Suppressor macrophage treated with lipopolysaccharide for 1 hour (primary cell): ENCODE data around the gene ACOT4.
"Not testable (repeated sequence)": the region's sequence is repeated elsewhere in the genome, so short reads cannot be mapped to it uniquely, and the experiment has no call there.

Experiments used
- DNase-seq, 3 donors: peaks; one replicate each; pipeline ENCODE4 v3.0.0-alpha.2; 2020 to 2022

ACOT4 gene, protein sequence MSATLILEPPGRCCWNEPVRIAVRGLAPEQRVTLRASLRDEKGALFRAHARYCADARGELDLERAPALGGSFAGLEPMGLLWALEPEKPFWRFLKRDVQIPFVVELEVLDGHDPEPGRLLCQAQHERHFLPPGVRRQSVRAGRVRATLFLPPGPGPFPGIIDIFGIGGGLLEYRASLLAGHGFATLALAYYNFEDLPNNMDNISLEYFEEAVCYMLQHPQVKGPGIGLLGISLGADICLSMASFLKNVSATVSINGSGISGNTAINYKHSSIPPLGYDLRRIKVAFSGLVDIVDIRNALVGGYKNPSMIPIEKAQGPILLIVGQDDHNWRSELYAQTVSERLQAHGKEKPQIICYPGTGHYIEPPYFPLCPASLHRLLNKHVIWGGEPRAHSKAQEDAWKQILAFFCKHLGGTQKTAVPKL

DNA sequence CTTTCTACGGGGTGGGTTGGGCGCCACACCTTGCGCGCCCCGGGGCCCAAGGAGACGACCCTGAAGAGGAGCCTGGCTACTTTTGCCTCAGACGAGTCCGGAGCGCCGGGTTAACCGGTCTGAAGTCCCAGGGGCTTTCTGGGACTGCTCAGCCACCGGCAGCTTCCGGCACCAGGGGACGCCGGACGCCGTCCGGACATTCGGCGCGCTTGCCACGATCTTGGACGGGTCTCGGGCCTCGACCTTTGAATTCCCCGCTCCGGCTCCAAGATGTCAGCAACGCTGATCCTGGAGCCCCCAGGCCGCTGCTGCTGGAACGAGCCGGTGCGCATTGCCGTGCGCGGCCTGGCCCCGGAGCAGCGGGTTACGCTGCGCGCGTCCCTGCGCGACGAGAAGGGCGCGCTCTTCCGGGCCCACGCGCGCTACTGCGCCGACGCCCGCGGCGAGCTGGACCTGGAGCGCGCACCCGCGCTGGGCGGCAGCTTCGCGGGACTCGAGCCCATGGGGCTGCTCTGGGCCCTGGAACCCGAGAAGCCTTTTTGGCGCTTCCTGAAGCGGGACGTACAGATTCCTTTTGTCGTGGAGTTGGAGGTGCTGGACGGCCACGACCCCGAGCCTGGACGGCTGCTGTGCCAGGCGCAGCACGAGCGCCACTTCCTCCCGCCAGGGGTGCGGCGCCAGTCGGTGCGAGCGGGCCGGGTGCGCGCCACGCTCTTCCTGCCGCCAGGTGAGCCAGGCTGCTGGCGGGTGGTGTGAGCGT lies at the start of gene ACOT4:
Gene ACOT4, plus strand, starts transcription at position 184 of the 760 bp plus-strand sequence. Its CDS starts 87 bp downstream, at position 271.
- peak; percentile 49 to 76 (median 54) for DNase-seq

DNA sequence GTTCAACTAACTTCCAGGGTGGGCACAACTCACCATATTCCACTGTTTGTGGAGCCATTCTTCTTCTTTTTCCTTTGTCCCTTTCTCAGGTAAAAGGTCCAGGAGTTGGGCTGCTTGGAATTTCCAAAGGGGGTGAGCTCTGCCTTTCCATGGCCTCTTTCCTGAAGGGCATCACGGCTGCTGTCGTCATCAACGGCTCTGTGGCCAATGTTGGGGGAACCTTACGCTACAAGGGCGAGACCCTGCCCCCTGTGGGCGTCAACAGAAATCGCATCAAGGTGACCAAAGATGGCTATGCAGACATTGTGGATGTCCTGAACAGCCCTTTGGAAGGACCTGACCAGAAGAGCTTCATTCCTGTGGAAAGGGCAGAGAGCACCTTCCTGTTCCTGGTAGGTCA lies 48.7 kb upstream of the ACOT4 start:
- not testable (repeated sequence) for DNase-seq

DNA sequence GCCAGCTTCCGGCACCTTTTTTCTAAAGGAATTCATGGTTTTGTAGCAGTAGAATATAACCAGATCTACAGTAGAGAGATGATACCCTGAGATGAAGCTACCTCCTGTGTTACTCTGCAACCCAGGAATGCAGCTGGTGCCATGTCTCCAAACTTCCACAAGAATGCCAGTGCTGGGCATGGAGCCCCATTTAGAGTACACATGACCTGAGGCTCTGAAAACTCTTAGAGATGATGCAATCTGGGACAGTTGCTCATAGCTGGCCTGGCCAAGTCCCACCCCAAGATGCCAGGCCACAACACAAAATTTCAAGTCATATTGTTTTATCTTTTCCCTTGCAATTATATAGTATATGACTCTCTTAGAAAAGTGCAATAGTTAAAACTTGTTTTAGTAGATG lies 46.3 kb upstream of the ACOT4 start:
- not testable (repeated sequence) for DNase-seq

DNA sequence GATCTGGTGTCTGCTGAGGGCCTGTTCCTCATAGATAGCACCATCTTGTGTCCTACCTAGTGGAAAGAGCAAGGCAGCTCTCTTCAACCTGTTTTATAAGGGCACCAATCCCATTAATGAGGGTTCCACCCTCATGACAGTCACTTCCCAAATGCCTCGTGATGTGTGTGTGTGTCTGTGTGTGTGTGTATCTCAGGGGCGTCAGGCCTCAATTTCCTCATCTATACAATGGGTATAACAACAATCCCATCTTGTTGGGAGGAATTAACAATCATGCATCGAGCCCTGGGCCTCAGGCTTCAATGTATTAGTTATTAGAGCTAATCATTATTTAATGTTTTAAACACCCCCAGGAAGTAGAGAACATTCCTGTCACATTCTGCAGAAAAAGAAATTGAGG lies 42.6 kb upstream of the ACOT4 start:
- DNase-seq = not testable (repeated sequence)

DNA sequence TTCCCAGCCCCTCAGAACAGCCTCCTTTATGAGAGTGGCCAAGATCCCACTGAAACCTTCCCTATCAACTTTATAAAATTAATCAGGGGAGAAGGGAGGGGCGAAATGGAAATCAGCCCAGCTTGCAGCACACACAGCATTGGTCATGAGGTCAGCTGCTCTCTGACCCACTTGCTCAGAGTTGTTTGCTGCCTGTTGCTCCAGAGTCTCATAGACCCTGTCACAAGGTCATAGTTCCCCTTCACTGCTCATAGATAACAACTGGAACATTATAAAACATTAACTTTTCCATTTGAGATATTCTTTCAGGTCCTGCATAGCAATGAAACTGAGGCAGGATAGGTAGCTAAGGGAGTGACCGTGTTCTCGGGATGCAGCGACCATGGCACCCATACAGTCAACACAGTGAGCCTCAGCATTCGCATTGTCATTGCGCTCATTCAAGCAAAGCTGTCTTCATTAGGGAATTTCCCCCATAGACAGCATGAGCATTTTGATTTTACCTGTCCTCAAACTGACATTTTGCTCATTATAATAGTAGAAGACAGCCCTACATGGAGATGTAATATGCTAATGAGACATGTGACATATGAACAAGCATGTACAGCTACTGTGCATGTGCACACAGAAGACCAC lies 41.7 kb upstream of the ACOT4 start:
- peak in 2 of 3 donors; percentile 17 to 26 for DNase-seq

DNA sequence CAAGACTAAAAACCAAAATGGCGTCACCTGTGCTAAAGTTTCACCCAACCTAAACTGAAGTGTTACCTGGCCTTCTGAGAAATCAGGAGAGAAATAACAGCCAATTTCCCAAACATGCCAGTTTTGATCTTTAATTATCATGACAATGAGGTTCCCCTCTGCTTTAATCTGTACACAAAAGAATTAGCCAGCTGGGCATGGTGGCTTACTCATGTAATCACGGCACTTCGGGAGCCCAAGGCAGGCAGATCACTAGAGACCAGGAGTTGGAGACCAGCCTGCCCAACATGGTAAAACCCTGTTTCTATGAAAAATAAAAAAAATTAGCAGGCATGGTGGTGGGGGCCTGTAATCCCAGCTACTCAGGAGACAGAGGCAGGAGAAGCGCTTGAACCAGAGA lies 37.8 kb upstream of the ACOT4 start:
- DNase-seq = no peak

DNA sequence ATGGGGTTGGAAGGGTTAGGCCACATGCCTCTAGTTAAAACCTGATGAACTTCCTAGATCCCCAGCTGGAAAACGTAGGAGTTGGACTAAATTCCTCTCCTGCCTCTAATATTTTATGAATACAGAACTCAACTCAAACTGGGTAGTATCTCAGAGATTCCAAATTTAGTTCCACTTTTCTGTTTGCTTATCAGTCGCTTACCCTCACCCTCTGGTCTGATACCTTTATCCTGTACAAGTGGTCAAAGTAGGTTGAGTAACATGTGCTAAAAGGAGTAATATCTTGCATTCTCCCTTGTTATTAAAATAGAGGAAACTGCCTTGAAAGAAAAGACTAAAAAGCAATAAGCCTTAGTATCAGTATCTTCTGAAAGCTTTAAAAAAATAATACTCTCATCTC lies 34.5 kb upstream of the ACOT4 start:
- DNase-seq = not testable (repeated sequence)

DNA sequence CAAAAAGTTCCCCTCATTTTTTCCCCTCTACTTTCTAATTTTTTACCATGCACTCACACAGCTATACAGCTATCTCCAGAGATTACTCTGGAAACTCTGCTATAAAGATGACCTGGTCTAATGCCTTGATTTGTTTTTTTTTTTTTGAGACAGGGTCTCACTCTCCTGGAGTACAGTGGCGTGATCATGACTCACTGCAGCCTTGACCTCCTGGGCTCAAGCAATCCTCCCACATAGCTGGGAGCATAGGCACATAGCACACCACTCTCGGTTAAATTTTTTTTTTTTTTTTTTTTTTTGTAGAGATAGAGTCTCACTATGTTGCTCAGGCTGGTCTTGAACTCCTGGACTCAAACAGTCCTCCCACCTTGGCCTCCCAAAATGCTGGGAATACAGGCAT lies 33.4 kb upstream of the ACOT4 start:
- not testable (repeated sequence) for DNase-seq

DNA sequence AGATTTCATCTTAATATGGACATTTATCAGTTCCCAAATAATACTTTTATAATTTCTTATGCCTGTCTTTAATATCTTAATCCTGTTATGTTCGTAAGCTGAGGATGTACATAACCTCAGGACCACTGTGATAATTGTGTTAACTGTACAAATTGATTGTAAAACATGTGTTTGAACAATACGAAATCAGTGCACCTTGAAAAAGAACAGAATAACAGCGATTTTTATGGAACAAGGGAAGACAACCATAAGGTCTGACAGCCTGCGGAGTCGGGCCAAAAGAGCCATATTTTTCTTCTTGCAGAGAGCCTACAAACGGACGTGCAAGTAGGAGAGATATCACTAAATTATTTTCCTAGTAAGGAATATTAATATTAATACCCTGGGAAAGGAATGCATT lies 29.4 kb upstream of the ACOT4 start:
- not testable (repeated sequence) for DNase-seq

DNA sequence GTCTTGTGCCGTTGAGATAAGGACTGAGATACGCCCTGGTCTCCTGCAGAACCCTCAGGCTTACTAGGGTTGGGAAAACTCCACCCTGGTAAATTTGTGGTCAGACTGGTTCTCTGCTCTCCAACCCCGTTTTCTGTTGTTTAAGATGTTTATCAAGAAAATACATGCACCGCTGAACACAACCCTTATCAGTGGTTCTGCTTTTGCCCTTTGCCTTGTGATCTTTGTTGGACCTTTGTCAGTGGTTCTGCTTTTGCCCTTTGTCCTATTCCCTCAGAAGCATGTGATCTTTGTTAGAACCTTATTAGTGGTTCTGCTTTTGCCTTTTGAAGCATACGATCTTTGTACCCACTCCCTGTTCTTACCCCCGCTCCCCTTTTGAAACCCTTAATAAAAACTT lies 29.0 kb upstream of the ACOT4 start:
- peak in 1 of 3 donors; percentile 5 for DNase-seq

DNA sequence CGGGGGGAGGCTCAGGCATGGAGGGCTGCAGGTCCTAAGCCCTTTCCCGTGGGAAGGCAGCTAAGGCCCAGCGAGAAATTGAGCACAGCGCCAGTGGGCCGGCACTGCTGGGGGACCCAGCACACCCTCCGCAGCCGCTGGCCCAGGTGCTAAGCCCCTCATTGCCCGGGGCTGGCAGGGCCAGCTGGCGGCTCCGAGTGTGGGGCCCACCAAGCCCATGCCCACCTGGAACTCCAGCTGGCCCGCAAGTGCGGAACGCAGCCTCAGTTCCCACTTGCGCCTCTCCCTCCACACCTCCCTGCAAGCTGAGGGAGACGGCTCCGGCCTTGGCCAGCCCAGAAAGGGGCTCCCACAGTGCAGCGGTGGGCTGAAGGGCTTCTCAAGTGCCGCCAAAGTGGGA lies 25.2 kb upstream of the ACOT4 start:
- DNase-seq = not testable (repeated sequence)

DNA sequence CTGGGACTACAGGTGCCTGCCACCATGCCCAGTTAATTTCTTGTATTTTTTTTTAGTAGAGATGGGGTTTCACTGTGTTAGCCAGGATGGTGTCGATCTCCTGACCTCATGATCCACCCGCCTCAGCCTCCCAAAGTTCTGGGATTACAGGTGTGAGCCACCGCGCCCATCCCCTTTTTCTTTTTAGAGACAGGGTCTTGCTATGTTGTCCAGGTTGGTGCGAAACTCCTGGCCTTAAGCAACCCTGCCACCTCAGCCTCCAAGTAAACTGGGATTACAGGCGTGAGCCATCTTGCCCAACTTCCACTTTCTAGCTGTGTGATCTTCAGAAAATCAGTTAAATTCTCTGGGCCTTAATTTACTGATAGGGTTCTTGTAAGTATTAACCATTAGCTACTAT lies 24.7 kb upstream of the ACOT4 start:
- not testable (repeated sequence) for DNase-seq

DNA sequence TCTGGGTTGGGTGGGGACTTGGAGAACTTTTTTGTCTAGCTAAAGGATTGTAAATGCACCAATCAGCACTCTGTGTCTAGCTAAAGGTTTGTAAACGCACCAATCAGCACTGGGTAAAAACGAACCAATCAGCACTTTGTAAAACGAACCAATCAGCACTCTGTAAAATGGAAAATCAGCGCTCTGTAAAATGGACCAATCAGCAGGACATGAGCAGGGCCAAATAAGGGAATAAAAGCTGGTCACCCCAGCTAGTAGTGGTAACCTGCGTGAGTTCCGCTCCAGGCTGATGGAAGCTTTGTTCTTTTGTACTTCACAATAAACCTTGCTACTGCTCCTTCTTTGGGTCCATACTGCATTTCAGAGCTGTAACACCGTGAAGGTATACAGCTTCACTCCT lies 24.3 kb upstream of the ACOT4 start:
- no peak for DNase-seq

DNA sequence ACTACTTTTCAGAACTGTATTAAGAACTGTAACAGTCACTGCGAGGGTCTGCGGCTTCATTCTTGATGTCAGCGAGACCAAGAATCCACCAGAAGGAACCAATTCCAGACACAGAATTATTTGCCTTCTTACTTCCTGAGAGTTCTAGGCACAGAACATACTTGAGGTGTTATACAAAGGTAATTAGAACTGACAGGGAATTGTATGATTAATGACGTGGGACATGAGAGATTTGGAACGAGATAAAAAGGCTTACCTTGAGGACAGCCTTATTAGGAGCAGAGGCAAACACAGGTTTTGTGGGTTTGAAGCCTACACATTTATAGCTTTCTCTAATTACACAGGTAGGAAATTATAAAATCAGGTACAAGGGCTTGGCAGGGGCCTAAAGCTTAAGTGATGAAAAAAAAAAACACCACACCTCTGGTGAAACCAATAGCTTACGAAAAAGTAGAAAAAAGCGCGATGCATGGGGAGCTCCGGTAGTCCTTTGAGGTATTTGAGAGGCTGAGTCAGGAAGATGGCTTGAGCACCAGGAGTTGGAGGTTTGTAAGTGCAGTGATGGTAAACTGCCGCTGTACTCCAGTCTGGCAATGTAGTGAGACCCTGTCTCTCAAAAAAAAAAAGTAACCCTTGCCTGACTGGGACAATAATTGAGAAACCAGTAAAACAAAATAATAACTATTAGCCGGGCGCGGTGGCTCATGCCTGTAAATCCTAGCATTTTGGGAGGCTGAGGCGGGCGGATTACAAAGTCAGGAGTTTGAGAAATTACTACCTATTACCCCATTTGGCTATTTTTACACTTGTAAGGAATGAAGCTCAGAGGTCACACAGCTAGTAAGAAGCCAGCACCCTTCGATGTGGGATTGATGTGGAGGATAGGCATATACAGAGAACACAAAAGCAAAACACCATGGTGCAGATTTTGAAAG lies 23.5 kb upstream of the ACOT4 start:
- DNase-seq = no peak

DNA sequence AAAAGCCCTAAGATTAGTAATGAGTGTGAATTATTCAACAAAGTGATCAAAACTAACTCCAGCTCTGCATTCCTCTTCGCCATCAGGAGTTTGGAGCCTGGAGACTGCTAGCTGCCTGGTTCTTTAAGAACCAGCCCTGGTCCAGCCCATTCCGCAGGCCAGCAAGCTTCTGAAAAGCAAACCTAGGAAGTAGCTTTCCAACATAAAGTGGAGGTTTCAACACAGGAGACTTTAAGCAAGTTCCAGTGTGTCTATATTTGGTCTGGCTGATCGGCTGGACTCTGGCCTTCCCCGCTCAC lies 22.8 kb upstream of the ACOT4 start:
- not testable (repeated sequence) for DNase-seq

DNA sequence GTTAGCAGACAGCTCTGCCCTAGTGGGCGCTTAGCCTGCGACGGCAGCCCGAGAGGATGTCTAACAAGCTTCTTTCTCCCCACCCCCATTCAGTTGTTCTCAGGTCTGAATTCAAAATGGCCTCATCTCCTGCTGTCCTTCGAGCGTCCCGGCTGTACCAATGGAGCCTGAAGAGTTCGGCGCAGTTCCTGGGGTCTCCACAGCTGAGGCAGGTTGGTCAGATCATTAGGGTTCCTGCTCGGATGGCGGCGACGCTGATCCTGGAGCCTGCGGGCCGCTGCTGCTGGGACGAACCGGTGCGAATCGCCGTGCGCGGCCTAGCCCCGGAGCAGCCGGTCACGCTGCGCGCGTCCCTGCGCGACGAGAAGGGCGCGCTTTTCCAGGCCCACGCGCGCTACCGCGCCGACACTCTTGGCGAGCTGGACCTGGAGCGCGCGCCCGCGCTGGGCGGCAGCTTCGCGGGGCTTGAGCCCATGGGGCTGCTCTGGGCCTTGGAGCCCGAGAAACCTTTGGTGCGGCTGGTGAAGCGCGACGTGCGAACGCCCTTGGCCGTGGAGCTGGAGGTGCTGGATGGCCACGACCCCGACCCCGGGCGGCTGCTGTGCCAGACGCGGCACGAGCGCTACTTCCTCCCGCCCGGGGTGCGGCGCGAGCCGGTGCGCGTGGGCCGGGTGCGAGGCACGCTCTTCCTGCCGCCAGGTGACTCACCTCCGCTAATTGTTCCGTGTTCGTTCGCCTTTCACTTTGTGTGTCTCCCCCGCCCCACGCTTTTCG lies 22.3 kb upstream of the ACOT4 start, which contains the start of gene ACOT2:
Gene ACOT2, plus strand, starts transcription at position 29 of the 774 bp plus-strand sequence. Its CDS starts 28 bp downstream, at position 57.
- DNase-seq = peak; percentile 77 to 82 (median 81)

DNA sequence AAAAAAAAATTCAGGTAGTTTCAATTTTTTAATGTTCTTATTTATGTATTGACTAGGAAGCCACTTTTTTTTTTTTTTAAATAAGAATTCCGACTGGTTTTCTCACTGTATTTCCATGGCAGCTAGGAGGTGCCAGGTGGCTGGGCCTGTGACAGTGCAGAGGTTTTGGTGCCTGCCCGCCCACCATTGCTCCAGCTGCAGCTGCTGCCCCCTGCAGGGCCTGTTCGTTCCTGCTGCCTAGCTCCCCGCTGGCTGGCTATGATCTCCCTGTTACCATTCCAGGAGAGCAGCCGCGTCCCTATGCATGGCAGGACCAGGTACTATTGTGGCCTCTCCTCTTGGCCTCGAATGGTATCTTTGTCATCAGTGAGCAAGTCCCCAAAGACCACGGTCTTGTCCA lies 20.8 kb upstream of the ACOT4 start:
- peak in 2 of 3 donors; percentile 47 to 60 for DNase-seq

DNA sequence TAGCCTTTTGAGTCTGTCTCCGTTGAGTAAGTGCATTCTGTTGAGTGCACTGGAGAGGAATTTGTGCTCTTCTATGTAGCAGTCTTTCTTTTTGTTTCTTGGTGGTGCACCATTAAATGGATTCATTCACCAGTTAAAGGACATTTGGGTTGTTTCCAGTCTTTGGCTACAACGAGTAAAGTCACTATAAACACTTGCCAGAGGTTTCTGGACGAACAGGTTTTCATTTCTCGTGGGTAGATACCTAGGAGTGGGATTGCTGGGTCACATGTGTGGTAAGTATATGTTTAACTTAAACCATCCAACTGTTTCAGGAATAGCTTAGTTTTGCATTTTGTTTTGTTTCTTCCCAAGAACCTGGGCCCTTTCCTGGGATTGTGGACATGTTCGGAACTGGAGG lies 18.6 kb upstream of the ACOT4 start:
- not testable (repeated sequence) for DNase-seq

DNA sequence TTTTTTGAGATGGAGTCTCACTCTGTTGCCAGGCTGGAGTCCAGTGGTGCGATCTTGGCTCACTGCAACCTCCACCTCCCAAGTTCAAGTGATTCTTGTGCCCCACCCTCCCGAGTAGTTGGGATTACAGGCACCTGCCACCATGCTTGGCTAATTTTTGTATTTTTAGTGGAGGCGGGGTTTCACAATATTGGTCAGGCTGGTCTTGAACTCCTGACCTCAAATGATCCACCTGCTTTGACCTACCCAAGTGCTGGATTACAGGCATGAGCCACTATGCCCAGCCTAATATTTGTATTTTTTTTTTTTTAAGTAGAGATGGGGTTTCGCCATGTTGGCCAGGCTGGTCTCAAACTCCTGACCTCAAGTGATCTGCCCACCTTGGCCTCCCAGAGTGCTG lies 17.9 kb upstream of the ACOT4 start:
- not testable (repeated sequence) for DNase-seq

DNA sequence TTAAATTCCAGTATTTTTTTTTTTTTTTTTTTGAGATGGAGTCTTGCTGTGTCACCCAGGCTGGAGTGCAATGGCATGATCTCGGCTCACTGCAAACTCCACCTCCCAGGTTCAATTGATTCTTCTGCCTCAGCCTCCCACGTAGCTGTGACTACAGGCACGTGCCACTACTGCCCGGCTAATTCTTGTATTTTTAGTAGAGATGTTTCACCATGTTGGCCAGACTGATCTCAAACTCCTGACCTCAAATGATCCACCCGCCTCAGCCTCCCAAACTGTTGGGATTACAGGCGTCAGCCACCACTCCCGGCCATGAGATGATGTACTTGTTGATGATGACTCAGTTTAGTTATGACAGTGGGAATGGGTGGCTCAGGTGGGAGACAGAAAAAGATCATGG lies 17.4 kb upstream of the ACOT4 start:
- DNase-seq = peak in 1 of 3 donors; percentile 14

DNA sequence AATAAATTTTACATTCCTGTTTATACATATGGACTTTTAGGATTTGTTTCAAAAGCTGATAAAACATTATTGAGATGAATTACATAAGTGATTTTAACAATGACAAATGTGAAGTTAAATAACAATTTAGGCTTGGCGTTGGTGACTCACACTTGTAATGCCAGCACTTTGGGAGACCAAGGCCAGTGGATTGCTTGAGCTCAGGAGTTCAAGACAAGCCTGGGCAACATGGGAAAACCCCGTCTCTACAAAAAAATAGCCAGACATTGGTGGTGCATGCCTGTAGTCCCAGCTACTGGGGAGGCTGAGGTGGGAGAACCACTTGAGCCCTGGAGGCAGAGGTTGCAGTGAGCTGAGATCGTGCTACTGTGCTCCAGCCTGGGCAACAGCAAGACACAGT lies 15.3 kb upstream of the ACOT4 start:
- peak; percentile 32 to 48 (median 46) for DNase-seq

DNA sequence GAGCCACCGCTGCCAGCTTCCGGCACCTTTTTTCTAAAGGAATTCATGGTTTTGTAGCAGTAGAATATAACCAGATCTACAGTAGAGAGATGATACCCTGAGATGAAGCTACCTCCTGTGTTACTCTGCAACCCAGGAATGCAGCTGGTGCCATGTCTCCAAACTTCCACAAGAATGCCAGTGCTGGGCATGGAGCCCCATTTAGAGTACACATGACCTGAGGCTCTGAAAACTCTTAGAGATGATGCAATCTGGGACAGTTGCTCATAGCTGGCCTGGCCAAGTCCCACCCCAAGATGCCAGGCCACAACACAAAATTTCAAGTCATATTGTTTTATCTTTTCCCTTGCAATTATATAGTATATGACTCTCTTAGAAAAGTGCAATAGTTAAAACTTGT lies 14.5 kb upstream of the ACOT4 start:
- not testable (repeated sequence) for DNase-seq
